HEK293T (cell line): ENCODE data around the gene SP1.
"Not testable (repeated sequence)": the region's sequence is repeated elsewhere in the genome, so short reads cannot be mapped to it uniquely, and the experiment has no call there.

Experiments
- CTCF ChIA-PET: fragments of 350-600 bp; formaldehyde crosslinking; extraction: SDS; loops from one replicate; lab custom pipeline; 2021; ENCODE audit warnings: antibody characterized with exemption, inconsistent platforms; lab: Yijun Ruan, JAX
- POLR2A ChIA-PET: fragments of 350-600 bp; formaldehyde crosslinking; extraction: SDS; loops from one replicate; lab custom pipeline; 2020; ENCODE audit warnings: antibody characterized with exemption, inconsistent platforms; lab: Yijun Ruan, JAX
- DNase-seq: peaks from one replicate; pipeline ENCODE4 v3.0.0; 2012; ENCODE audit warnings: mixed read lengths; ENCODE audit errors: extremely low spot score
- ARNT ChIP-seq: fragments of 450-650 bp; IDR thresholded peaks from 2 replicates; pipeline ENCODE4 v1.6.1; 2017; ENCODE audit warnings: mild to moderate bottlenecking
- BHLHE40 ChIP-seq: fragments of 450-650 bp; IDR thresholded peaks from 2 replicates; pipeline ENCODE4 v1.6.1; 2016; ENCODE audit warnings: mild to moderate bottlenecking, moderate library complexity, borderline replicate concordance
- CTBP1 ChIP-seq: fragments of 450-650 bp; IDR thresholded peaks from 2 replicates; pipeline ENCODE4 v1.6.1; 2016; ENCODE audit warnings: borderline replicate concordance
- ELF4 ChIP-seq: fragments of 450-650 bp; IDR thresholded peaks from 2 replicates; pipeline ENCODE4 v1.6.1; 2017; ENCODE audit warnings: antibody characterized with exemption
- FOXA1 ChIP-seq: fragments of 450-650 bp; IDR thresholded peaks from 2 replicates; pipeline ENCODE4 v1.6.1; 2016; ENCODE audit warnings: mild to moderate bottlenecking
- FOXK2 ChIP-seq: fragments of 450-650 bp; IDR thresholded peaks from 2 replicates; pipeline ENCODE4 v1.6.1; 2016; ENCODE audit warnings: mild to moderate bottlenecking
- FOXM1 ChIP-seq: fragments of 450-650 bp; IDR thresholded peaks from 2 replicates; pipeline ENCODE4 v1.6.1; 2017; ENCODE audit warnings: mild to moderate bottlenecking, borderline replicate concordance
- HDGF ChIP-seq: fragments of 450-650 bp; IDR thresholded peaks from 2 replicates; pipeline ENCODE4 v1.6.1; 2017; ENCODE audit warnings: antibody characterized with exemption, borderline replicate concordance
- L3MBTL2 ChIP-seq: fragments of 450-650 bp; conservative IDR thresholded peaks from 2 replicates; pipeline ENCODE4 v1.6.1; 2016; ENCODE audit warnings: mild to moderate bottlenecking
- LEF1 ChIP-seq: fragments of 450-650 bp; IDR thresholded peaks from 2 replicates; pipeline ENCODE4 v1.6.1; 2017; ENCODE audit warnings: mild to moderate bottlenecking, borderline replicate concordance
- NFRKB ChIP-seq: fragments of 450-650 bp; IDR thresholded peaks from 2 replicates; pipeline ENCODE4 v1.6.1; 2016; ENCODE audit warnings: mild to moderate bottlenecking, moderate library complexity
- PKNOX1 ChIP-seq: fragments of 450-650 bp; IDR thresholded peaks from 2 replicates; pipeline ENCODE4 v1.6.1; 2016
- SP1 ChIP-seq: fragments of 450-650 bp; IDR thresholded peaks from 2 replicates; pipeline ENCODE4 v1.6.1; 2017
- SUZ12 ChIP-seq: fragments of 450-650 bp; IDR thresholded peaks from 2 replicates; pipeline ENCODE4 v1.6.1; 2016; ENCODE audit warnings: mild to moderate bottlenecking
- TARDBP ChIP-seq: fragments of 450-650 bp; IDR thresholded peaks from 2 replicates; pipeline ENCODE4 v1.6.1; 2016
- ZNF384 ChIP-seq: fragments of 450-650 bp; IDR thresholded peaks from 2 replicates; pipeline ENCODE4 v1.6.1; 2016

SP1 gene

GRCh38 chr12:53418221-53418620 lies 38.2 kb downstream of the SP1 start:
- POLR2A ChIA-PET, result interaction anchor here (1.2 to 2.3 kb wide), 3 partner anchors 23 to 83 kb away, joined by 3 to 13 read pairs (median 3); partner anchors contain the start of genes PRR13, SP1 and TARBP2
- TF ChIP-seq LEF1, result no peak
- no peak for TF ChIP-seq SP1
- no peak for TF ChIP-seq ZNF384
- TF ChIP-seq NFRKB, result no peak
- TF ChIP-seq BHLHE40, result no peak
- no peak for TF ChIP-seq ELF4
- TF ChIP-seq SUZ12, result no peak
- no peak for TF ChIP-seq FOXK2
- no peak for TF ChIP-seq FOXA1
- no peak for TF ChIP-seq TARDBP
- TF ChIP-seq PKNOX1, result no peak
- TF ChIP-seq CTBP1, result no peak
- no peak for TF ChIP-seq L3MBTL2
- no peak for TF ChIP-seq HDGF
- TF ChIP-seq FOXM1, result no peak
- no peak for TF ChIP-seq ARNT
- no peak for DNase-seq
- CTCF ChIA-PET, result interaction anchor here (0.7 to 1.8 kb wide), 5 partner anchors 14 to 97 kb away, joined by 3 to 7 read pairs (median 5); partner anchors contain the start of gene AAAS

- ChIA-PET CTCF (interaction anchor here (0.9 to 2.5 kb wide), 3 partner anchors 10 to 75 kb away, joined by 4 to 22 read pairs (median 5); no protein-coding TSS in a partner anchor), POLR2A (interaction anchor here (0.7 to 2.9 kb wide), 3 partner anchors 40 to 93 kb away, joined by 3 to 16 read pairs (median 13); partner anchors contain the start of gene SP1)
- TF ChIP-seq L3MBTL2, result no peak
- TF ChIP-seq BHLHE40, result no peak
- no peak for TF ChIP-seq ZNF384
- no peak for TF ChIP-seq FOXK2
- DNase-seq, result no peak
Observed at GRCh38 chr12:53419756-53420155, 39.8 kb downstream of the SP1 start.

GRCh38 chr12:53422247-53422646 lies 42.3 kb downstream of the SP1 start:
- CTCF ChIA-PET, result interaction anchor here (1.0 to 2.9 kb wide), 5 partner anchors 8 to 99 kb away, joined by 3 to 45 read pairs (median 10); no protein-coding TSS in a partner anchor
- not testable (repeated sequence) for DNase-seq
- POLR2A ChIA-PET, result interaction anchor here (2.1 to 2.5 kb wide), 2 partner anchors 98 to 101 kb away, joined by 14 to 15 read pairs; partner anchors contain the start of gene AAAS

GRCh38 chr12:53423597-53423996 lies 43.6 kb downstream of the SP1 start, which contains the start of gene AMHR2:
Gene AMHR2 (plus strand): TSS chr12:53423855. CDS start chr12:53423935, 80 bp downstream.
- ChIA-PET POLR2A (no interaction called here), CTCF (interaction anchor here (1.2 kb wide), 1 partner anchor 172 kb away, joined by 3 read pairs; no protein-coding TSS in a partner anchor)
- no peak for DNase-seq
- no peak for TF ChIP-seq ELF4
- no peak for TF ChIP-seq SUZ12

- DNase-seq, result no peak
- POLR2A ChIA-PET, result interaction anchor here (0.5 to 2.2 kb wide), 8 partner anchors 16 to 266 kb away, joined by 3 to 17 read pairs (median 4); partner anchors contain the start of genes AAAS, PRR13 and TARBP2
- CTCF ChIA-PET, result interaction anchor here (1.2 to 3.0 kb wide), 3 partner anchors 73 to 173 kb away, joined by 3 to 9 read pairs (median 4); no protein-coding TSS in a partner anchor
Observed at GRCh38 chr12:53424626-53425514, 44.9 kb downstream of the SP1 start.

GRCh38 chr12:53425515-53426150 lies 45.7 kb downstream of the SP1 start:
- no peak for TF ChIP-seq NFRKB
- no peak for TF ChIP-seq ELF4
- TF ChIP-seq BHLHE40, result no peak
- no peak for TF ChIP-seq LEF1
- TF ChIP-seq FOXK2, result no peak
- no peak for TF ChIP-seq PKNOX1
- no peak for TF ChIP-seq ZNF384
- TF ChIP-seq HDGF, result no peak
- no peak for TF ChIP-seq TARDBP
- no peak for TF ChIP-seq FOXM1
- no peak for TF ChIP-seq L3MBTL2
- TF ChIP-seq CTBP1, result no peak
- POLR2A ChIA-PET, result interaction anchor here (1.2 to 2.2 kb wide), 6 partner anchors 16 to 104 kb away, joined by 3 to 17 read pairs (median 6); partner anchors contain the start of genes AAAS, PRR13 and TARBP2
- CTCF ChIA-PET, result interaction anchor here (1.2 to 3.0 kb wide), 2 partner anchors 73 to 81 kb away, joined by 4 to 9 read pairs; no protein-coding TSS in a partner anchor

More at GRCh38 chr12:53424626-53425514, 44.9 kb downstream of the SP1 start:
- no peak for TF ChIP-seq TARDBP
- TF ChIP-seq L3MBTL2, result no peak
- TF ChIP-seq SUZ12, result no peak
- TF ChIP-seq BHLHE40, result no peak
- no peak for TF ChIP-seq FOXA1
- TF ChIP-seq ZNF384, result no peak
- no peak for TF ChIP-seq ARNT
- TF ChIP-seq HDGF, result no peak
- no peak for TF ChIP-seq LEF1

More at GRCh38 chr12:53425515-53426150, 45.7 kb downstream of the SP1 start:
- no peak for DNase-seq
